RCC 7860 (cell line): ENCODE results near the gene TEX14.
"Not testable (repeated sequence)": the region's sequence is repeated elsewhere in the genome, so short reads cannot be mapped to it uniquely, and the experiment has no call there.

Experiments
- DNase-seq: peaks from one replicate; pipeline ENCODE4 v3.0.0-alpha.2; 2015; ENCODE audit warnings: low spot score
- FAIRE-seq: peaks from 2 replicates; lab custom pipeline; 2012; peaks lifted over from hg19 to GRCh38; lab: Jason Lieb, UNC

TEX14 gene

GRCh38 chr17:58658804-58659713, 32.8 kb downstream of the TEX14 start:
- no peak for FAIRE-seq
- peak; percentile 91 for DNase-seq

DNA sequence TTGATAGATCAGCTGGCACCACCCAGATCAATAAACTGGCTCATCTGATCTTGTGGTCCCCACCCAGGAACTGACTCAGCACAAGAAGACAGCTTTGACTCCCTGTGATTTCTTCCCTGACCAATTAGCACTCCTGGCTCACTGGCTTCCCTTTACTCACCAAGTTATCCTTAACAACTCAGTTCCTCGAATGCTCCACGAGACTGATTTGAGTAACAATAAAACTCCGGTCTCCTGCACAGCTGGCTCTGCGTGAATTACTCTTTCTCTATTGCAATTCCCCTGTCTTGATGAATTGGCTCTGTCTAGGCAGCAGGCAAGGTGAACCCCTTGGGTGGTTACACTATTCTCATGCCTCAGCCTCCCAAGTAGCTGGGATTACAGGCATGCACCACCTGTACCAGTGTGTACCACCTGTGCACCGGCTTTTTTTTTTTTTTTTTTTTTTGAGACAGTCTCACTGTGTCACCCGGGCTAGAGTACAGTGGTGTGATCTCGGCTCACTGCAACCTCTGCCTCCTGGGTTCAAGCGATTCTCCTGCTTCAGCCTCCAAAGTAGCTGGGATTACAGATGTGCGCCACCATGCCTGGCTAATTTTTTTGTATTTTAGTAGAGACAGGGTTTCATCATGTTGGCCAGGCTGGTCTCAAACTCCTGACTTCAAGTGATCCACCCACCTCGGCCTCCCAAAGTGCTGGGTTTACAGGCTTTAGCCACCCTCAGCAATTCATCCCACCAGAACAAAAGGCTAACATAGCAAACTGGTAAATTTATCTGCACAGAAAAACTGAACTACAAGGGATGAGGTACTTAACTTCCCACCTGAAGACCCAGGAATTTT, 33.7 kb downstream of the TEX14 start:
- not testable (repeated sequence) for DNase-seq, FAIRE-seq

DNA sequence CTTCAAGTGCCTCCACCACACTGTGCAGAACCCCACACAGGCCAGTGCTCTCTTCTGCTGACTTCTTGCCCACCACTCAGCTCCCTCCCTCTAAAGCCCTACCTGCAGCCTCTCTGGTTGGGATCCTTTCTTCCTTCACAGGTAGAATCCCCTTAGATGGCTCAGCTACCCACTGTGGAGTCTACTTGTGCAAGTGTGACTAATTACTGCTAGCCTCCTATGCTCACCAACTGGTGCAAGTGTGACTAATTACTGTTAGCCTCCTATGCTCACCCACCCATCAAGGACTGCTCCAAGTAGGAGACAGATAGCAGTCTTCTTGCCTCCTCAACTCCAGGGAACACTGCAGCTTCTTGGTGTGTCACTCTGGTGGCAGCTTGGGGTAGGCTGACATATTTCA, 43.6 kb downstream of the TEX14 start:
- DNase-seq: no peak
- FAIRE-seq: no peak

- FAIRE-seq (no peak), DNase-seq (peak; percentile 67)
Observed at GRCh38 chr17:58643147-58643546, 48.7 kb downstream of the TEX14 start.

DNA sequence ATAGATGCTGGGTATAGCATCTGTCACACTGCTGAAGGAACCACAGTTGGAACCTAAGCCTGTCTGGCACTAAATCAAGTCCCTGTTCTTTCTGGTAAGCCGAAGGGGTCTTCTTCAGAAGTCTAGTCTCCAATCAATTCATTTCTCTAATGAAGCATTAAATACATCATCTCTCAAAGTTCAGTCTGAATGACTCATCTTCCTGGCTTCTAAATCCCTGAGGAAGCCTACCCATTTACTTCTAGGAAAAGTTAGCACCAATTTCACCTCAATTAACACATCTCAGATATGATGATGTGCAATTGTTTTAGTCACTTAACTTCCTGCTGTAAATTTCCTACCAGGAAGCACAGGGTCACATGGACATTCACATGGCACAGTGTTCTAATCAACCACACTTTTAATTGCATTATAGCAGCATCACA, 49.9 kb downstream of the TEX14 start:
- no peak for FAIRE-seq
- no peak for DNase-seq

DNA sequence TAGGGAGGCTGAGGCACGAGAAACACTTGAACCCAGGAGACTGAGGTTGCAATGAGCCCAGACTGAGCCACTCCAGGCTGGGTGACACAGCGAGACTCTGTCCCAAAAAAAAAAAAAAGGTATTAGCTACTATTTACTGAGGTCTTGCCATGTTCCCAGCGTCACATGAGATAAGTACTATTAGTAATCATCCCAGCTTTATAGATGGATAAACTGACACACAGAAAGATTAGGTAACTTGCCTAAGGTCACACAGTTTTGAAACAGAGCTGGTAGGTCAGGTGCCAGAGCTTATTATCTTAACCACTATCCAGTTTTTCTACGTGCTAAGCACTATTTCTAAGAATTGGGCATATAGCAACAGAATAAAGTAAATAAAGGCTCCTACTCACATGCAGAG, 51.6 kb downstream of the TEX14 start:
- DNase-seq (no peak), FAIRE-seq (no peak)

DNA sequence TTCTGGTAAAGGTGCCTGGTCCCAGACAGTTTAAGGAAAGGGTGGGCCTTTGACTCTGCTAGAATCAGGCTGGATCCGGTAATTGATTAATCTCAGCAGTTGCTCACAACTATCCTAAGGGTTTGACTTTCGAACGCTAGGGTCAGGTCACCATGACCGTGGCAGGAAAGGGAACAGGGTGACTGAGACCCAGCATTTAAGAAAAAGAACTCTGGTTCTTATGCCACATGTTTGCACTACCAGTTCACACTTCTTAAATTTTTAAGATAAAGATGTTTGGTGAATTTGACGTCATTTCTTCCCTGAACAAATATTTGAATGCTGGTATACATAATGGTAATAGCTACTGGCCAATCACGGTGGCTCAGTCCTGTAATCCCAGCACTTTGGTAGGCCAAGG, 52.2 kb downstream of the TEX14 start:
- FAIRE-seq (no peak), DNase-seq (no peak)

- FAIRE-seq: no peak
- no peak for DNase-seq
Observed at GRCh38 chr17:58637011-58637570, 54.8 kb downstream of the TEX14 start.

DNA sequence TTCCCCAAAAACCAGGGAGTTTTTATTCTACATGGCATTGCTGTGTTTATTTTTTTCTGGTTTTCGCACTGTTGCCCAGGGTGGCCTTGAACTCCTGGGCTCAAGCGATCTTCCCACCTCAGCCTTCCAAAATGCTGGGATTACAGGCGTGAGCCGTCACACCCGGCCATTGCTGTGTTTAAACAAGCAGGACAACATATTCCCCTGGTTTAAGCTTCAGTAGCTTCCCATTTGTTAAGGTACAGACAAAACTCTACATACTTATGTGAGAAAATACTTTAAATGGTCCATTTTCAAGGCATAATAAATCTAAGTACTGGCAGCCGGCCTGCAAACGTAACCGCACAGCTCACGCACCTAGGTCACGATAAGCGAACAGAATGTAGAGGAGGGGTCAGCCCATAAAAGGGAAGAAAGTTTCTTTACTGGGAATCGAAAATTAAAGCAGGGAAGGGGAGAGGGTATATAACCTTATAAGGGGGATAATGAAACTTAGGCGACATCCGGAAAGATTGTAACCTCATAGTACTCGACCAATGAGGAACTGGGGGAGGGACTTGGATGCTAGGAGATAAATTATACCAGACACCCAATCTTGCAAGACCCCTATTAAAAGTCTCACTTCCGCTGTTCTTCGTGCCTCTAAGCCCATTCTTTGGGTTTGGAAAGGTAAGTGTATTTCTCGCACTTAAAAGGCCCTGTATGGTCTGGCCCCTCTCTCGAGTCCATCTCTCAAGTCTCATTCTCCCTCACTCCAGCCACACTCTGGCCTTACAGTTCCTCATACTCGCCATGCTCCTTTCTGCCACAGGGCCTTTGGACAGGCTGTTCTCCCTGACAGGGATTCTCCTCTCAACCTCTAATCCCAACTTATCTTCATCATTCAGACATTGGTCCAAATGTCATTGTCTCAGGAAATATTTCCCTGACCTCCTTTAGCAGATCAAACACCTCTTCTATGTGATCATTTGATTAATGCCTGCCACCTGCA, 59.2 kb downstream of the TEX14 start:
- DNase-seq: no peak

GRCh38 chr17:58631523-58632323, 60.1 kb downstream of the TEX14 start:
- peak; percentile 81 for FAIRE-seq
- DNase-seq: peak; percentile 99

More for the DNA sequence above, 59.2 kb downstream of the TEX14 start:
- no peak for FAIRE-seq

- DNase-seq (no peak), FAIRE-seq (no peak)
Observed at GRCh38 chr17:58630883-58631522, 60.8 kb downstream of the TEX14 start.

- no peak for FAIRE-seq
- no peak for DNase-seq
Observed at GRCh38 chr17:58626905-58627304, 64.9 kb downstream of the TEX14 start.

GRCh38 chr17:58624751-58625150, 67.1 kb downstream of the TEX14 start:
- DNase-seq (no peak), FAIRE-seq (no peak)

DNA sequence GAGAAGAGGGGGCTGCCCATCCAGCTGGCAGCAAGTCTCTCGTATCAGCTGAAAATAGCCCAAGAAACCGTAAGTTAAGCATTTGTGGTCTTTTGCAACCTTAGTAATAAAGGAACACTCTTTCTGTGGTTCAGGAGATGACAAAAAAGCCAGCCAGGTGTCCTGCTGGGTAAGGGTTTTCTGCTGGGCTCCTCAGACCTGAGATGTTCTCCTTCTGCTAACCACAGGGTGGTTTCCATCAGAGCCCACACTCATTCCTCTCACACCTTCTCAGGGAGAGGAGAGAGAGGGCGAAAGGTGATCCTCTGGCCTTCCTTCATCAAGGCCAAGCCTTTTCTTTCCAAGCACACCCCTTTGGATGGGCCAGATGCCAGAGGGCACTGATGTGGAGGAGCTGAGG, 70.7 kb downstream of the TEX14 start:
- FAIRE-seq (no peak), DNase-seq (no peak)

GRCh38 chr17:58618336-58618735, 73.5 kb downstream of the TEX14 start:
- no peak for DNase-seq
- FAIRE-seq: no peak

GRCh38 chr17:58617563-58617962, 74.3 kb downstream of the TEX14 start:
- DNase-seq: no peak
- no peak for FAIRE-seq

- FAIRE-seq: no peak
- DNase-seq: no peak
Observed at GRCh38 chr17:58615768-58616659, 75.8 kb downstream of the TEX14 start.
